Activated B cell treated with CpG ODN at 0.5 μM for 24 hours (primary cell): ENCODE results near the gene SLC3A2. TPM values are rescaled to one million over a fixed set of nuclear protein-coding genes. Genes with fewer than 3 reads are reported as not detected.

Source experiments
- ATAC-seq: fragments of 200-7000 bp; cut with Tn5 transposase; one replicate; pipeline ENCODE4 v1.10.0; 2021; ENCODE audit warnings: low read depth, mild to moderate bottlenecking, moderate library complexity
- CTCF ChIA-PET: fragments of 350-600 bp; sonication (Branson Sonifier 250); formaldehyde crosslinking; loops from one replicate; lab custom pipeline; 2021; ENCODE audit warnings: antibody characterized with exemption; lab: Charles Lee
- POLR2A ChIA-PET: fragments of 350-600 bp; sonication (Branson Sonifier 250); formaldehyde crosslinking; loops from one replicate; lab custom pipeline; 2021; ENCODE audit warnings: antibody characterized with exemption; lab: Charles Lee
- DNase-seq: peaks from one replicate; pipeline ENCODE4 v3.0.0; 2022
- H3K27ac Mint-ChIP-seq: one replicate; pipeline ENCODE4 v1.8.0; 2020; ENCODE audit warnings: mixed read lengths
- H3K27me3 Mint-ChIP-seq: one replicate; pipeline ENCODE4 v1.8.0; 2021; ENCODE audit warnings: mixed read lengths
- H3K36me3 Mint-ChIP-seq: one replicate; pipeline ENCODE4 v1.8.0; 2021; ENCODE audit warnings: low read depth, mixed read lengths
- H3K4me1 Mint-ChIP-seq: one replicate; pipeline ENCODE4 v1.8.0; 2021; ENCODE audit warnings: mixed read lengths
- H3K4me3 Mint-ChIP-seq: one replicate; pipeline ENCODE4 v1.8.0; 2020; ENCODE audit warnings: mild to moderate bottlenecking, mixed read lengths
- H3K9me3 Mint-ChIP-seq: one replicate; pipeline ENCODE4 v1.8.0; 2020; ENCODE audit warnings: mixed read lengths
- intact Hi-C: fragments of 100-400 bp; cut with micrococcal nuclease; formaldehyde crosslinking; loops from one replicate; pipeline ENCODE4 v1.15.1; 2024
- total RNA-seq: library from RNA; stranded (reverse); gene quantifications from 2 replicates; pipeline ENCODE4 v1.2.3, GENCODE V29; 2022
- TF ChIP-seq, protein P1 (sequence below): fragments of 200-600 bp; IDR thresholded peaks from one replicate; pipeline ENCODE4 v1.8.0; 2022; ENCODE audit warnings: antibody characterized with exemption, mild to moderate bottlenecking

SLC3A2 gene
- total RNA-seq, 1 donor from 2014 or later, result 274 TPM

DNA sequence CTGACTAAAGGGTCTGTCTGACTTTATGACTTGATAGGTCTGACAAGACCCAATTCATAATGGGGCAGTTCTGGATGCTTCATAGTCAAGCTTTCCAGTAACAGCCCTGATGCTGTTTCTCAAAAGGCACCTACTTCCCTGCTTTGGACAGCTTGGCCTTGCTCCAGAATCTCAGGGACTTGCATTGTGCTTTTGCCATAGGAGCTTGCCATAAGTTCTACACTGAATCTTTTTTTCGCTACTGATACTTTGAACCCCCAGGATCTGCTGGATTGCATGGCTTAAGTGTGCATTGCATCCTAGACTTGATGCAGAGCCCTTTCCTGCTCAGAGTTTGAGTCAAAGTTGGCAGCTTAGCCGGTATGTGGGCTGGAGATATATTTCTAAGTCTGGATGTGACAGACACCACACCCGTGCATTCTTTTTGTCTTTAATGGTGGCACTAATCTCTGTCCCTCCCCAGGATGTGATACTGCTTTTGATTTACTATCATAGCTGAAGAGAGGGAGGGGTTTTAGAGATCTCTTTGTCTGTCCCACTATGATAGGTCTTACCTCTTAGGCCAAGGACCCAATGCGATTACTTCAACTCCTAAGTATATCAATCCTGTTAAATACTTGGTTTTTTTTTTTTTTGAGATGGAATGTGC lies 16.9 kb upstream of the SLC3A2 start:
- Mint-ChIP-seq H3K9me3 (no peaks in the 10 kb centered on the region), H3K27me3 (no peaks in the 10 kb centered on the region), H3K4me1 (peaks cover 8% of the 10 kb centered on the region), H3K36me3 (no peaks in the 10 kb centered on the region), H3K27ac (peak overlapping the region; percentile 66), H3K4me3 (no peak overlapping the region)
- TF ChIP-seq, protein P1, sequence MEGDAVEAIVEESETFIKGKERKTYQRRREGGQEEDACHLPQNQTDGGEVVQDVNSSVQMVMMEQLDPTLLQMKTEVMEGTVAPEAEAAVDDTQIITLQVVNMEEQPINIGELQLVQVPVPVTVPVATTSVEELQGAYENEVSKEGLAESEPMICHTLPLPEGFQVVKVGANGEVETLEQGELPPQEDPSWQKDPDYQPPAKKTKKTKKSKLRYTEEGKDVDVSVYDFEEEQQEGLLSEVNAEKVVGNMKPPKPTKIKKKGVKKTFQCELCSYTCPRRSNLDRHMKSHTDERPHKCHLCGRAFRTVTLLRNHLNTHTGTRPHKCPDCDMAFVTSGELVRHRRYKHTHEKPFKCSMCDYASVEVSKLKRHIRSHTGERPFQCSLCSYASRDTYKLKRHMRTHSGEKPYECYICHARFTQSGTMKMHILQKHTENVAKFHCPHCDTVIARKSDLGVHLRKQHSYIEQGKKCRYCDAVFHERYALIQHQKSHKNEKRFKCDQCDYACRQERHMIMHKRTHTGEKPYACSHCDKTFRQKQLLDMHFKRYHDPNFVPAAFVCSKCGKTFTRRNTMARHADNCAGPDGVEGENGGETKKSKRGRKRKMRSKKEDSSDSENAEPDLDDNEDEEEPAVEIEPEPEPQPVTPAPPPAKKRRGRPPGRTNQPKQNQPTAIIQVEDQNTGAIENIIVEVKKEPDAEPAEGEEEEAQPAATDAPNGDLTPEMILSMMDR, result no peak
- ATAC-seq (no peak), DNase-seq (no peak)
- ChIA-PET CTCF (interaction anchor here (1.1 to 5.3 kb wide), 5 partner anchors 11 to 439 kb away, joined by 3 to 66 read pairs (median 6); partner anchors contain the start of genes MTA2, SLC3A2 and TMEM179B), POLR2A (interaction anchor here (0.5 to 4.1 kb wide), 12 partner anchors 8 to 272 kb away, joined by 3 to 52 read pairs (median 8); partner anchors contain the start of genes INTS5, POLR2G, SLC3A2 and STX5)
- intact Hi-C loops, result loop anchor here (2.0 to 5.0 kb wide), 4 partner anchors 17 to 272 kb away; partner anchors contain the start of genes HNRNPUL2, NXF1, SLC3A2 and TUT1

DNA sequence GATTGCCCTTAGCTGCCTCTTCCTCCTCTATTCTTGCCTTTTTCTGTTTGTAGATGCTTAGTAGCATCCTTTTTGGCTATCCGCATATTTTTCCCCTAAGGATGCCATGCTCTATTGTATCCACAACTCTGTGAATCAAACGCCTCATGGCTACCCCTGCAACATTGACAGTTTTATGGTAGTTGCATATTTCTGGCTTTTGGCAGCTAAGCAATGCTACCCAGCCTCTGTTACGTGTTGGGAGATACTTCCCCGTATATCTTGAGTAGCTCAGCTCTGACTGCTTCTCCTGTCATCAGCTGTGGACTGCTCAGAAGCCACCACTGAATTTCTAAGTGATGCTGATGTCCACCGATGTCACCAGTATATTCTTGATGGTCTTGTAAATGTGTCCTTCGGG lies 15.1 kb upstream of the SLC3A2 start:
- H3K27ac Mint-ChIP-seq, result no peak overlapping the region

DNA sequence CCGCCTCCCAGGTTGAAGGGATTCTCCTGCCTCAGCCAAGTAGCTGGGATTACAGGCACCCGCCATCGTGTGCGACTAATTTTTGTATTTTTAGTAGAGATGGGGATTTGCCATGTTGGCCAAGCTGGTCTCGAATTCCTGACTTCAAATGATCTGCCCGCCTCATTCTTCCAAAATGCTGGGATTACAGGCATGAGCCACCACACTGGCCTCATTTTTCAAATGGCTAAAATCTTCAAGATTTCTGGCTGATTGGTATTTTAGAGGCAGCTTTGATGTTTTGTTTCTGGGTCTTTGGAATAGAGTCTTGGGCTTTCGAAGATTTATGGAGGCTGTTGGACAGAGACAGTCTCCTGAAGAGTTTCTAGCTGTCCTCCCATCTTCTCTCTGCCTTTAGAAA lies 5.8 kb upstream of the SLC3A2 start:
- H3K4me3 Mint-ChIP-seq, result no peak overlapping the region
- no peaks in the 10 kb centered on the region for H3K9me3 Mint-ChIP-seq
- no peaks in the 10 kb centered on the region for H3K36me3 Mint-ChIP-seq
- intact Hi-C loops, result no loop called here
- H3K27ac Mint-ChIP-seq, result no peak overlapping the region
- no peak for DNase-seq
- CTCF ChIA-PET, result no interaction called here
- ATAC-seq, result no peak
- no peaks in the 10 kb centered on the region for H3K27me3 Mint-ChIP-seq
- peaks cover 4% of the 10 kb centered on the region for H3K4me1 Mint-ChIP-seq
- TF ChIP-seq, protein P1, result no peak
- POLR2A ChIA-PET, result interaction anchor here (0.5 to 0.6 kb wide), 2 partner anchors 94 to 103 kb away, joined by 3 read pairs; no protein-coding TSS in a partner anchor

More for the DNA sequence above, 15.1 kb upstream of the SLC3A2 start:
- H3K36me3 Mint-ChIP-seq, result no peaks in the 10 kb centered on the region
- H3K27me3 Mint-ChIP-seq, result no peaks in the 10 kb centered on the region
- intact Hi-C loops, result no loop called here
- H3K9me3 Mint-ChIP-seq, result no peaks in the 10 kb centered on the region
- DNase-seq (no peak), ATAC-seq (no peak)
- no peak overlapping the region for H3K4me3 Mint-ChIP-seq
- ChIA-PET POLR2A (interaction anchor here (0.7 to 2.9 kb wide), 8 partner anchors 10 to 389 kb away, joined by 3 to 18 read pairs (median 5); partner anchors contain the start of genes C11orf98, CSKMT, HNRNPUL2 and TUT1), CTCF (interaction anchor here (1.6 to 5.3 kb wide), 2 partner anchors 79 to 324 kb away, joined by 3 to 66 read pairs; partner anchors contain the start of gene TMEM179B)
- H3K4me1 Mint-ChIP-seq, result peaks cover 8% of the 10 kb centered on the region
- TF ChIP-seq, protein P1, result no peak

DNA sequence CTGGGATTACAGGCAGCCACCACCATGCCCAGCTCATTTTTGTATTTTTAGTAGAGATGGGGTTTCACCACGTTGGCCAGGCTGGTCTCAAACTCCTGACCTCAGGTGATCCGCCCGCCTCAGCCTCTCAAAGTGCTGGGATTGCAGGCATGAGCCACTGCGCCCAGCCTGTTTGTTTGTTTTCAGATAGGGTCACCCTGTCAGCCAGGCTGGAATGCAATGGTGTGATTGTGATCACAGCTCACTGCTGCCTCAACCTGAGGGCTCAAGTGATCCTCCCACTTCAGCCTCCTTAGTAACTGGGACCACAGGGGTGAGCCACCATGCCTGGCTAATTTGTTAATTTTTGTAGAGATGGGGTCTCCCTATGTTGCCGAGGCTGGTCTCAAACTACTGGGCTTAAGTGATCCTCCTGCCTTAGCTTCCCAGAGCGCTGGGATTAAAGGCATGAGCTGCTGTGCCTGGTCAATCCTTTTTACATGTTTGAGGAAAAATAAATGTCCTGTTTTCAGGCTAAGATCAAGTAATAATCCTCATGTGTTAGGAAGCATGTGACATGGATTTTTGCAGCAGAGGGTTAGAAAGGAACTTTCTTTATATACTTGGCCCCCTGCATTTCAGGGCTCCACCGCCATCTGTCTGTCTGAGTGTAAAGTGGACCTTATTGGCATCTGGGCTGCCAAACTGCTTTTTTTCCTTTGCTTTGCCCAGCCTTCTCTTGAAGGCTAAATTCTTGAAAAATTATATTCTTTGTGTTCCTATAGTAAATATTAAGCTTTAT lies 4.8 kb upstream of the SLC3A2 start:
- DNase-seq (no peak), ATAC-seq (no peak)
- H3K4me3 Mint-ChIP-seq, result no peak overlapping the region
- H3K27me3 Mint-ChIP-seq, result no peaks in the 10 kb centered on the region
- POLR2A ChIA-PET, result interaction anchor here (0.6 to 2.6 kb wide), 6 partner anchors 10 to 318 kb away, joined by 3 to 7 read pairs (median 4); no protein-coding TSS in a partner anchor
- no peak overlapping the region for H3K27ac Mint-ChIP-seq
- peaks cover 7% of the 10 kb centered on the region for H3K36me3 Mint-ChIP-seq
- H3K9me3 Mint-ChIP-seq, result no peaks in the 10 kb centered on the region
- intact Hi-C loops, result no loop called here
- TF ChIP-seq, protein P1, result no peak
- peaks cover 11% of the 10 kb centered on the region for H3K4me1 Mint-ChIP-seq
- CTCF ChIA-PET, result no interaction called here
